ENCODE measurements around the gene VSTM4.

Gene VSTM4

GRCh38 chr10:49008505-49009198 lies 106.7 kb downstream of the VSTM4 start:
- DNase-seq (ENCODE audit: low read depth, low spot score): no peak

GRCh38 chr10:49008091-49008490 lies 107.2 kb downstream of the VSTM4 start:
- no peak for DNase-seq (ENCODE audit: low read depth, low spot score)

- DNase-seq (ENCODE audit: low read depth, low spot score): no peak
Measured at GRCh38 chr10:49007129-49007528, 108.2 kb downstream of the VSTM4 start.

GRCh38 chr10:49005270-49005669 lies 110.1 kb downstream of the VSTM4 start:
- DNase-seq (ENCODE audit: low read depth, low spot score): no peak

- no peak for DNase-seq (ENCODE audit: low read depth, low spot score)
Measured at GRCh38 chr10:49001870-49002672, 113.3 kb downstream of the VSTM4 start.

GRCh38 chr10:49001402-49001801 lies 113.9 kb downstream of the VSTM4 start:
- DNase-seq (ENCODE audit: low read depth, low spot score): peak; percentile 38

GRCh38 chr10:49000437-49001398 lies 114.6 kb downstream of the VSTM4 start:
- DNase-seq (ENCODE audit: low read depth, low spot score): no peak

- no peak for DNase-seq (ENCODE audit: low read depth, low spot score)
Measured at GRCh38 chr10:48999346-48999745, 116.0 kb downstream of the VSTM4 start.

- no peak for DNase-seq (ENCODE audit: low read depth, low spot score)
Measured at GRCh38 chr10:48996329-48996728, 119.0 kb downstream of the VSTM4 start.

GRCh38 chr10:48993627-48994026 lies 121.7 kb downstream of the VSTM4 start:
- DNase-seq (ENCODE audit: low read depth, low spot score): no peak

- no peak for DNase-seq (ENCODE audit: low read depth, low spot score)
Measured at GRCh38 chr10:48990226-48990625, 125.1 kb downstream of the VSTM4 start.

GRCh38 chr10:48985621-48986158 lies 129.6 kb downstream of the VSTM4 start:
- DNase-seq (ENCODE audit: low read depth, low spot score): no peak

GRCh38 chr10:48983648-48984351 lies 131.5 kb downstream of the VSTM4 start:
- no peak for DNase-seq (ENCODE audit: low read depth, low spot score)

GRCh38 chr10:48982584-48982983 lies 132.7 kb downstream of the VSTM4 start:
- DNase-seq (ENCODE audit: low read depth, low spot score): no peak

- DNase-seq (ENCODE audit: low read depth, low spot score): peak; percentile 56
Measured at GRCh38 chr10:48981310-48981907, 133.9 kb downstream of the VSTM4 start.

- DNase-seq (ENCODE audit: low read depth, low spot score): no peak
Measured at GRCh38 chr10:48978318-48978717, 137.0 kb downstream of the VSTM4 start.

- no peak for DNase-seq (ENCODE audit: low read depth, low spot score)
Measured at GRCh38 chr10:48976196-48976595, 139.1 kb downstream of the VSTM4 start.

GRCh38 chr10:48974510-48975156 lies 140.7 kb downstream of the VSTM4 start:
- no peak for DNase-seq (ENCODE audit: low read depth, low spot score)

GRCh38 chr10:48973065-48973464 lies 142.3 kb downstream of the VSTM4 start:
- no peak for DNase-seq (ENCODE audit: low read depth, low spot score)

GRCh38 chr10:48970654-48971053 lies 144.7 kb downstream of the VSTM4 start:
- no peak for DNase-seq (ENCODE audit: low read depth, low spot score)

Measured in iPS DF 19.7 (cell line).